GM23248 (cell line): Measurements from ENCODE around the gene BAIAP2. TPM values are rescaled to one million over a fixed set of nuclear protein-coding genes. Genes with fewer than 3 reads are reported as not detected.

Experiments
- DNase-seq: peaks from one replicate; pipeline ENCODE4 v3.0.0-alpha.2; 2015
- H2AFZ ChIP-seq: fragments of 200-600 bp; sonication (generic); 2 replicates; pipeline ENCODE4 v1.6.1; 2016; ENCODE audit warnings: antibody characterized with exemption
- H3F3A ChIP-seq: fragments of 200-600 bp; sonication (generic); 2 replicates; pipeline ENCODE4 v1.6.1; 2016; ENCODE audit warnings: mild to moderate bottlenecking, antibody characterized with exemption, mixed run types; ENCODE audit not compliant: insufficient read depth
- H3K27ac ChIP-seq: fragments of 200-600 bp; sonication (generic); 2 replicates; pipeline ENCODE4 v1.5.1; 2016; ENCODE audit warnings: mild to moderate bottlenecking
- H3K27me3 ChIP-seq: fragments of 200-600 bp; sonication (generic); replicated peaks from 2 replicates; pipeline ENCODE4 v1.6.1; 2016; ENCODE audit warnings: mild to moderate bottlenecking; ENCODE audit not compliant: insufficient read depth
- H3K36me3 ChIP-seq: fragments of 200-600 bp; sonication (generic); 2 replicates; pipeline ENCODE4 v1.6.1; 2016; ENCODE audit warnings: low read depth, mild to moderate bottlenecking
- H3K4me1 ChIP-seq: fragments of 200-600 bp; sonication (generic); 2 replicates; pipeline ENCODE4 v1.6.1; 2016; ENCODE audit warnings: mild to moderate bottlenecking; ENCODE audit not compliant: insufficient read depth
- H3K4me2 ChIP-seq: fragments of 200-600 bp; sonication (generic); one replicate; pipeline ENCODE4 v1.6.1; 2016; ENCODE audit warnings: mild to moderate bottlenecking; ENCODE audit not compliant: unreplicated experiment
- H3K4me3 ChIP-seq: fragments of 200-600 bp; sonication (generic); 2 replicates; pipeline ENCODE4 v1.5.1; 2016; ENCODE audit warnings: mild to moderate bottlenecking
- H3K79me2 ChIP-seq: fragments of 200-600 bp; sonication (generic); 2 replicates; pipeline ENCODE4 v1.6.1; 2016; ENCODE audit warnings: mild to moderate bottlenecking; ENCODE audit not compliant: insufficient read depth
- H3K9ac ChIP-seq: fragments of 200-600 bp; sonication (generic); 2 replicates; pipeline ENCODE4 v1.6.1; 2016; ENCODE audit warnings: mild to moderate bottlenecking
- H3K9me2 ChIP-seq: fragments of 200-600 bp; sonication (generic); 2 replicates; pipeline ENCODE4 v1.6.1; 2016; ENCODE audit warnings: mixed run types, mild to moderate bottlenecking, moderate library complexity; ENCODE audit not compliant: insufficient read depth
- H3K9me3 ChIP-seq: fragments of 200-600 bp; sonication (generic); one replicate; pipeline ENCODE4 v1.6.1; 2017; ENCODE audit warnings: low read depth
- H4K20me1 ChIP-seq: fragments of 200-600 bp; sonication (generic); 2 replicates; pipeline ENCODE4 v1.6.0; 2016; ENCODE audit not compliant: insufficient read depth
- EZH2 ChIP-seq: fragments of 200-600 bp; sonication (generic); IDR thresholded peaks from 2 replicates; pipeline ENCODE4 v1.6.1; 2018; ENCODE audit warnings: antibody characterized with exemption, mild to moderate bottlenecking; ENCODE audit not compliant: insufficient read depth, poor library complexity, severe bottlenecking
- EZH2phosphoT487 ChIP-seq: fragments of 200-600 bp; sonication (generic); IDR thresholded peaks from 2 replicates; pipeline ENCODE4 v1.6.1; 2018; ENCODE audit warnings: antibody characterized with exemption, moderate library complexity, mild to moderate bottlenecking, low read depth; ENCODE audit not compliant: insufficient read depth
- WGBS, 2 experiments: methylation state at CpG; one replicate each; pipeline ENCODE4 v1.1.6; 2015 to 2017; ENCODE audit warnings: low lambda C conversion rate in 2 of 2, low coverage in 1 of 2; ENCODE audit errors: missing lambda C conversion rate in 2 of 2; 5-methylcytosine and 5-hydroxymethylcytosine counted together
- in situ Hi-C: fragments of 300-500 bp; cut with MboI; formaldehyde crosslinking; loops from 2 replicates; pipeline ENCODE4 v1.15.0; 2020
- polyA plus RNA-seq: library from polyadenylated mRNA; unstranded; fragments of >200 nt; fragmentation: Nextera tagmentation; extraction: Ambion mirVana; gene quantifications from 2 replicates; pipeline ENCODE4 v1.2.1, GENCODE V29; 2016
- total RNA-seq: library from RNA; depleted of rRNA; stranded (reverse); fragments of >200 nt; shearing (Covaris generic); gene quantifications from 2 replicates; pipeline ENCODE4 v1.2.3, GENCODE V29; 2014

The BAIAP2 gene
- total and polyA plus RNA-seq, 2 experiments from 2014 or later = 28.2 to 31.7 TPM

- no peaks in the 10 kb centered on the region for H3K79me2 ChIP-seq
- in situ Hi-C loops = no loop called here
- no peaks in the 10 kb centered on the region for H3K36me3 ChIP-seq
- H2AFZ ChIP-seq = no peak overlapping the region
- H3K27me3 ChIP-seq = no peaks in the 10 kb centered on the region
- TF ChIP-seq EZH2phosphoT487 (no peak), EZH2 (no peak)
- no peaks in the 10 kb centered on the region for H3K9me2 ChIP-seq
- no peaks in the 10 kb centered on the region for H4K20me1 ChIP-seq
- no peak overlapping the region for H3K9ac ChIP-seq
- no peaks in the 10 kb centered on the region for H3F3A ChIP-seq
- H3K4me1 ChIP-seq = no peaks in the 10 kb centered on the region
- 83 to 87% methylated on average over 12 to 13 of the region's 13 CpGs for WGBS, 2 experiments
- H3K4me2 ChIP-seq = no peak overlapping the region
- H3K27ac ChIP-seq = no peak overlapping the region
- no peak for DNase-seq
- no peak overlapping the region for H3K4me3 ChIP-seq
- H3K9me3 ChIP-seq = no peaks in the 10 kb centered on the region
Observed at GRCh38 chr17:81137248-81137647, 102.3 kb downstream of the BAIAP2 start.

GRCh38 chr17:81138083-81138482 lies 103.1 kb downstream of the BAIAP2 start:
- H3K9me2 ChIP-seq = no peaks in the 10 kb centered on the region
- WGBS, 2 experiments = 87 to 90% methylated on average over 15 of the region's 15 CpGs

GRCh38 chr17:81138500-81138899 lies 103.5 kb downstream of the BAIAP2 start:
- Histone ChIP-seq H3K27me3 (no peaks in the 10 kb centered on the region), H4K20me1 (no peaks in the 10 kb centered on the region), H3K36me3 (no peaks in the 10 kb centered on the region), H3K9me2 (no peaks in the 10 kb centered on the region), H3K4me1 (no peaks in the 10 kb centered on the region), H3F3A (no peaks in the 10 kb centered on the region), H3K4me2 (no peak overlapping the region), H3K9me3 (no peaks in the 10 kb centered on the region), H3K79me2 (no peaks in the 10 kb centered on the region), H3K27ac (no peak overlapping the region), H3K9ac (no peak overlapping the region), H3K4me3 (no peak overlapping the region), H2AFZ (no peak overlapping the region)
- in situ Hi-C loops = no loop called here
- 86 to 91% methylated on average over 24 to 25 of the region's 25 CpGs for WGBS, 2 experiments
- DNase-seq = no peak
- no peak for TF ChIP-seq EZH2phosphoT487
- no peak for TF ChIP-seq EZH2

More at GRCh38 chr17:81138083-81138482, 103.1 kb downstream of the BAIAP2 start:
- Histone ChIP-seq H3K4me3 (no peak overlapping the region), H3K4me2 (no peak overlapping the region), H3K36me3 (no peaks in the 10 kb centered on the region), H3K9ac (no peak overlapping the region), H3K9me3 (no peaks in the 10 kb centered on the region), H3F3A (no peaks in the 10 kb centered on the region), H2AFZ (no peak overlapping the region), H3K27me3 (no peaks in the 10 kb centered on the region), H3K4me1 (no peaks in the 10 kb centered on the region), H3K27ac (no peak overlapping the region), H3K79me2 (no peaks in the 10 kb centered on the region), H4K20me1 (no peaks in the 10 kb centered on the region)
- in situ Hi-C loops = no loop called here
- TF ChIP-seq EZH2 (no peak), EZH2phosphoT487 (no peak)
- no peak for DNase-seq

- no peak for DNase-seq
- no peaks in the 10 kb centered on the region for H3K4me1 ChIP-seq
- 78 to 85% methylated on average over 8 of the region's 8 CpGs for WGBS, 2 experiments
- in situ Hi-C loops = no loop called here
- no peaks in the 10 kb centered on the region for H3K9me3 ChIP-seq
- TF ChIP-seq EZH2 (no peak), EZH2phosphoT487 (no peak)
- no peaks in the 10 kb centered on the region for H3K36me3 ChIP-seq
- H3K27me3 ChIP-seq = no peaks in the 10 kb centered on the region
- no peak overlapping the region for H3K4me2 ChIP-seq
- no peaks in the 10 kb centered on the region for H4K20me1 ChIP-seq
- H3F3A ChIP-seq = no peaks in the 10 kb centered on the region
- no peak overlapping the region for H3K9ac ChIP-seq
- no peak overlapping the region for H3K27ac ChIP-seq
- H2AFZ ChIP-seq = no peak overlapping the region
- no peaks in the 10 kb centered on the region for H3K9me2 ChIP-seq
- H3K79me2 ChIP-seq = no peaks in the 10 kb centered on the region
- H3K4me3 ChIP-seq = no peak overlapping the region
Observed at GRCh38 chr17:81139428-81139827, 104.5 kb downstream of the BAIAP2 start.

GRCh38 chr17:81140018-81140417 lies 105.1 kb downstream of the BAIAP2 start:
- Histone ChIP-seq H3K4me1 (no peaks in the 10 kb centered on the region), H3K27me3 (no peaks in the 10 kb centered on the region), H3K9me3 (no peaks in the 10 kb centered on the region), H3K4me3 (no peak overlapping the region), H3K79me2 (no peaks in the 10 kb centered on the region), H4K20me1 (no peaks in the 10 kb centered on the region), H2AFZ (no peak overlapping the region), H3K4me2 (no peak overlapping the region), H3F3A (no peaks in the 10 kb centered on the region), H3K9me2 (no peaks in the 10 kb centered on the region), H3K9ac (no peak overlapping the region), H3K27ac (no peak overlapping the region), H3K36me3 (no peaks in the 10 kb centered on the region)
- TF ChIP-seq EZH2 = no peak
- no peak for TF ChIP-seq EZH2phosphoT487
- in situ Hi-C loops = no loop called here
- no peak for DNase-seq
- 31 to 36% methylated on average over 8 of the region's 8 CpGs for WGBS, 2 experiments
